Measurements from ENCODE around the gene DYNC1I2. TPM values are rescaled to one million over a fixed set of nuclear protein-coding genes. Genes with fewer than 3 reads are reported as not detected.
A peak's percentile ranks its signal among the peaks of the same experiment; 100 is the strongest.

The DYNC1I2 gene
- total RNA-seq = 121 TPM

GRCh38 chr2:171687287-171688128, at the start of gene DYNC1I2:
DYNC1I2 (plus strand) TSS chr2:171687469; CDS start chr2:171690156, 2,687 bp downstream.
- intact Hi-C loops (cut with DNase I) = no loop called here
- ATAC-seq (peak; percentile 99), DNase-seq (ENCODE audit: low spot score) (peak; percentile 91)

GRCh38 chr2:171651667-171652415, 35.4 kb upstream of the DYNC1I2 start:
- no peak for DNase-seq (ENCODE audit: low spot score)
- intact Hi-C loops (cut with DNase I) = no loop called here
- no peak for ATAC-seq

GRCh38 chr2:171652416-171652785, 34.9 kb upstream of the DYNC1I2 start:
- DNase-seq (ENCODE audit: low spot score) = no peak
- intact Hi-C loops (cut with DNase I) = no loop called here
- ATAC-seq = no peak

DNA sequence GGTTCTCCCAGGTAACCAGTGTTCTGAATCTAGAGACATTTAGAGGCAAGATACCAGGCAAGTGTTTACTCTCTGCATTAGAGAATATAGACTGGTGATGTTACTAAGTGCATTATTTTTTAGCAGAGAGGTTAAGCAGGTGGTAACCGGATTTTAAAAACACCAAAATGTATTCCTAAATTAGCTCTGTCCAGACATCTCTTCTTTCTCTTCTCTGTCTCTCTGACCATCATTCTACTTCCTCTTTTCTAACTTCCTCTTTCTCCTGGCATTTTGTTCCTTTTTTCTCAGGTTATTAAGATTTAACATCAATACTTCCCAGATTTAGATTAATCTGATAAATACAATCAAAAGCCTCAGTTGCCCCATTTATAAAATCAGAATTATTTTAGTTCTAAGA, 31.7 kb upstream of the DYNC1I2 start:
- intact Hi-C loops (cut with DNase I) = no loop called here
- DNase-seq (ENCODE audit: low spot score) (no peak), ATAC-seq (no peak)

DNA sequence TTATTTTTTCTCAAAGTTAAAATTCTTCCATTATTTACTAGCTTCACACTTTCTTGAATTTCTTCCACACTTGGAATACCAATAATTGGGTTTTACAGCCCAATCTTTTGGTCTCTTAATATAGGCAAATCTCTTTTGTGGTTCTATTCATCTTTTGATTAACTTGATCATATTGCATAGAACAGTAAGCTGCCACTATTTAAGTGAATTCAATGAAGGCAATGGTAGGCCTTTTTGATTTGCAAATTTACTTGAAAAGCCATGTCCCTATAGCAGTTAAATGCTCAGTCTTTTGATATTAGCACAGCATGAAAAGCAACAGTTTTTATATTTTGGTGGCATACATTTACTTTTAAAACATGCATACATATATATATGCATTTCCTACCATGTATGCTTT, 20.2 kb upstream of the DYNC1I2 start:
- ATAC-seq (no peak), DNase-seq (ENCODE audit: low spot score) (no peak)
- intact Hi-C loops (cut with DNase I) = no loop called here

- intact Hi-C loops (cut with DNase I) = no loop called here
- DNase-seq (ENCODE audit: low spot score) = no peak
- no peak for ATAC-seq
These were observed 19.1 kb upstream of the DYNC1I2 start for GRCh38 chr2:171668183-171668582.

GRCh38 chr2:171669121-171669520, 18.1 kb upstream of the DYNC1I2 start:
- ATAC-seq (no peak), DNase-seq (ENCODE audit: low spot score) (no peak)
- intact Hi-C loops (cut with DNase I) = no loop called here

DNA sequence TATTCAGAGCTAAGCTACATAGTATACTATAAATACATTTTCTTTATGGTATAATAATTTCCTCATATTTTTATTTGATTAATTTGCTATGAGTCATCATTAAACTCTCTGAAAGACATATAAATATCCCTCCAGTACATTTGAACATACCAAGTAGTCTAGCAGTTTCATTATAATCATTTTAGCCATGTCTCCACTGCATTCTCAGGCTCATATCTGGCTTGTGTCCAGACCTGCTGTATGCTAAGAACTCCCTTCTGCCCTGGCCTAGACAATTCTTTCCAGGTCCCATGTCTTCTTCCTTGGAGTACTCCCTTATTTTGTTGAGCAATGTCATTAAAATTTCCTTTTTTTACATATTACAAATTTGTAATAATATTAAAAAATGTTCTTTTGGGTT, 16.6 kb upstream of the DYNC1I2 start:
- DNase-seq (ENCODE audit: low spot score) (no peak), ATAC-seq (no peak)
- intact Hi-C loops (cut with DNase I) = no loop called here

DNA sequence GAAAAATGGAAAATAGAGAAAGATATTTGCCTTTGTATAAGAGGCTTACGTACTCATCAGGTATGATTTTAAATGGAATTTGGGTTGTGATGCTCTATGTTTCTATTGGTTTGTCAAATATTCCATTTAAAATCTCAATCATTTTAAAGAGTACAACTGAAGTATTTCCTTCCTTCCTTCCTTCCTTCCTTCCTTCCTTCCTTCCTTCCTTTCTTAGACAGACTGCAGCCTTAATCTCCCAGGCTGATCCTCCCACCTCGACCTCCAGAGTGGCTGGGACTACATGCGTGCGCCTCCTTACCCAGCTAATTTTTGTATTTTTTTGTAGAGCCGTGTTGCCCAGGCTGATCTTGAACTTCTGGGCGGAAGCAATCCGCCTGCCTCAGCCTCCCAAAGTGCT, 15.4 kb upstream of the DYNC1I2 start:
- intact Hi-C loops (cut with DNase I) = no loop called here
- ATAC-seq (no peak), DNase-seq (ENCODE audit: low spot score) (no peak)

- intact Hi-C loops (cut with DNase I) = no loop called here
- DNase-seq (ENCODE audit: low spot score) (no peak), ATAC-seq (no peak)
These were observed 13.4 kb upstream of the DYNC1I2 start for GRCh38 chr2:171673905-171674304.

DNA sequence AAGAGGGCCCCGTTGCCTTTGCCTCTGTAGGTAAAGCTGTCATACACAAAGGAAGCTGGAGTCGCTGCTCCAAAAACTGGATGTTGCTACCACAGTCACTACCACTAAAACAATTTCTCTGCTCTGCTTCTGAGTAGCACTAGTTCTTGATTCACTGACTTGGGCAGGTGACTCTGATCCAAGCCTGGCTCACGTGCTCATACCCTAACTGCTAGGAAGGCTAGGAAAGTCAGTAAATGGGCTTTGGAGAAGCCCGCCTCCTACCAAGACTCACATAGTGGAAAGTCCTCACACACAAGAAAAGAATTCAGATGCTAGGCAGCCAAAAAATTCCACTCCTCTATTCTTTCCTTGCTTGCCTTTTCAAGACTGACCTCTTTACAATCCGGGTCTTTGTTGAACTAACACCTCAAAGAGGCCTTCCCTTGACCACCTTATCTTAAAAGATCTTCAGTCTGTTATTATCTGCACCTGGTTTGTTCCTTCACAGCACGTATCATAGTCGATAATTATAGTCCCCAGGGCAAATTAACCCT, 11.4 kb upstream of the DYNC1I2 start:
- no peak for ATAC-seq
- DNase-seq (ENCODE audit: low spot score) = no peak
- intact Hi-C loops (cut with DNase I) = no loop called here

GRCh38 chr2:171678619-171679018, 8.7 kb upstream of the DYNC1I2 start:
- ATAC-seq (no peak), DNase-seq (ENCODE audit: low spot score) (no peak)
- intact Hi-C loops (cut with DNase I) = no loop called here

DNA sequence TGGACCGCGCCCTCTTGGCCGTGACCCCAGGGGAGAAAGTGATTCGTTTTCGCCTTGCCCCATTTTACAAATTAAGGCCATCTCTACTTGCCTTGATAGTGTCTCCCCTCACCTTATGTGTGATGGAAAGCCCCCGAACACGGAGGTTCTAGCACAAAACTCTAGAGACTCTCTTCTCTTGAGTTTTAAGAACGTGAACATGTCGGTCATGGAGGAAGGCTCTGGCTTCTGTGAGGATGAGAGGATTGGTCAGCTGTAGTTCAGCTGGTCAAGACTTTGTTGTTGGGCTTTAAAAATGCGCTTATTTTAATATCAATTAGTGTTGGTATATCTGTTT, 828 bp downstream of the DYNC1I2 start:
- DNase-seq (ENCODE audit: low spot score) = no peak
- intact Hi-C loops (cut with DNase I) = no loop called here
- ATAC-seq = peak; percentile 2

GRCh38 chr2:171692331-171692730, 5.1 kb downstream of the DYNC1I2 start:
- ATAC-seq = no peak
- intact Hi-C loops (cut with DNase I) = no loop called here
- no peak for DNase-seq (ENCODE audit: low spot score)

- no peak for DNase-seq (ENCODE audit: low spot score)
- intact Hi-C loops (cut with DNase I) = no loop called here
- ATAC-seq = no peak
These were observed 15.7 kb downstream of the DYNC1I2 start for GRCh38 chr2:171702781-171703556.

DNA sequence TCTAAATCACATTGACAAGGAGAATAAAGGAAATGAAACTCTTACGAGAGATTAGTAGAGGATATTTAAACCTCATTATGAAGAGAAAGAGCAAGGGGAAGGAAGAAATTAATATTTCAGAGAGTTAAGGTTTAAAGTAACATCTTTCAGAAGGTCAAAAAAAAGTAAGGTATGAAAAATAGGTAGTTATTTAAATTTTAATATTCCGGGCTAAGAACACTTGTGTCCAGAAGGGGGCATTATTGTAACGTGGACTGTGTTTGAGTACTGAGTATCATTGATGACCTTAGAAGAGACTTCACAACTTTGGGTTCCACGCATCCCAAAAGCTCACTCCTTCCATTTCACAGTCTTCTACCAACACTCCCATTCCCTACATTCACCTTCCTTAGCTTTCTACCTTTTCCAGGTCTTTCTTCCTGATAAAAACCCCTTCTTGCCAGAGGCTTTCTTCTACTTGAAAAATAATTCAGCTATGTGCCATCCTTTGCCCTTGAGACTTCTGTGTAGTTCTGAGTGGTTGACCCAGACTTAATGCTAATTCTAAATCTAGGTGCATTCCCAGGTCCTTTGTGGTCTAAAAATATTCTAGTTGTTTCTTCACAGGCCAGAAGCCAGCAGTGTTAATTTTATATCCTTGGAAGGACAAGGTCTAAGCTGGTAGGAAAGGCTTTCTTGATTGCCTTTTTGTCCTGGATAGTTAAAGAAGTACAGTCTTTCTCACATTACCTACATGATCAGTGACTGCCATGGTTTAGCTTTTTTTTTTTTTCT, 16.5 kb downstream of the DYNC1I2 start:
- intact Hi-C loops (cut with DNase I) = no loop called here
- ATAC-seq (no peak), DNase-seq (ENCODE audit: low spot score) (no peak)

DNA sequence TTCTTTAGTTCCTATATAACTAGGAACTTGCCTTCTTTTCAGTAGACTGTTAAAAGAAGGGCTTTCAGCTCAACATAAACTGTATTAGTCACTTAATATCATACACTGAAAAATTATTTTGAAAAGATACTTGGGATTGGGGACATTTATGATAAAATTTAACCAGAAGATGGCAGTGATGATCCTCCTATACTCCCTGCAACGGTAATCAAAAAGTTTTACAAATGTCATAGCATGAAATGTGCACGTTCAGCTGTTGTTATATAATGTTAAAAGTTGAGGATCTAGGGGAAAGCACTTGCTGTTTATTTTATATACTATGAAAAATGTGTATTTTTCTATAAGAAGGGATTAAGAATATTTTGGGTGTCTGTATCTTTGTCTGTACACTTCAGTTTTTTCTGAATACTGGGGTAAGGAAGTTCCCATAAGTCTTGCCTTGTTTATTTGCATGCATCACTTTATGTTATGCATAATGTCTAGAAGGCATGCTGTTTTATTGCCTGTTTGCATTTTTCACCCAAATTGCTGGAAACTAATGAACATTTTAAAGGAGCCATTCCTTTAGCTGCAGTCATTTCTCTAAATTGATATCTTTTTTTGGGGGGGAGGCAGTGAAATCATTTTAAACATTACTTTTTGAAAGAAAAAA, 19.0 kb downstream of the DYNC1I2 start:
- no peak for DNase-seq (ENCODE audit: low spot score)
- intact Hi-C loops (cut with DNase I) = no loop called here
- ATAC-seq = no peak

DNA sequence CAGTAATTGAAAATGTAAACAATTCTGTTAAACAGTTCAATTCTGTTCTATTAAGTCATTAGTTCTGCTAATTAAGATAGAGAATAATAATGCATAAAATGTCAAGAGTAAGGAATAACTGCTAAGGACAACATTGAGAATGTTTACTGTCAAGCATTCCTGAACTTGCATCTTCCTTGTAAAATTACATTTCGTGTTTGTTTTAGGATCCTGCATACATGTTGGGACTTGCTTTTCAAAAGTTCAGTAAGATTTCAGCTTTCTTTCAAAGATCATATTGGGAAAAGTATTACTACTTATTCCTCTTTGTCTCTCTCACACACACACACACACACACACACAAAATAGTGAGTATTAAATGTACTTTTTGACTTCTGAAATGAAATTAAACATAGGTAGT, 20.5 kb downstream of the DYNC1I2 start:
- ATAC-seq = no peak
- intact Hi-C loops (cut with DNase I) = no loop called here
- DNase-seq (ENCODE audit: low spot score) = no peak

All from sciatic nerve (tissue), 2 donors.